ENCODE data around the gene FFAR3. TPM values are rescaled to one million over a fixed set of nuclear protein-coding genes. Genes with fewer than 3 reads are reported as not detected.

The FFAR3 gene
- total and polyA plus RNA-seq, 2 donors (not counting 1 experiment from before 2014, with no cell fraction given), result not detected

- no peak overlapping the region for H2AFZ ChIP-seq (ENCODE audit: low read length)
- H3K4me2 ChIP-seq (ENCODE audit: extremely low read depth, insufficient read depth, low read length), result no peak overlapping the region
- no peaks in the 10 kb centered on the region for H3K4me1 ChIP-seq (ENCODE audit: control insufficient read depth, extremely low read depth, insufficient read depth, low read length)
- H3K27me3 ChIP-seq (ENCODE audit: control insufficient read depth, insufficient read depth, low read length), result no peaks in the 10 kb centered on the region
- H3K9me3 ChIP-seq (ENCODE audit: control insufficient read depth, insufficient read depth, low read depth, low read length), result no peaks in the 10 kb centered on the region
- no peak overlapping the region for H3K27ac ChIP-seq (ENCODE audit: insufficient read depth, low read length)
- H4K20me1 ChIP-seq (ENCODE audit: control insufficient read depth, extremely low read depth, insufficient read depth, low read length), result no peaks in the 10 kb centered on the region
- H3K9ac ChIP-seq (ENCODE audit: insufficient read depth, low read length), result no peak overlapping the region
- H3K79me2 ChIP-seq (ENCODE audit: control insufficient read depth, insufficient read depth, low read length), result no peaks in the 10 kb centered on the region
- DNase-seq (ENCODE audit: low read depth in 2 of 2), result no peak
- no peak overlapping the region for H3K4me3 ChIP-seq (replicated peaks in 1 of 4; ENCODE audit: control extremely low read depth in 1 of 4, insufficient read depth in 1 of 4, low read depth in 3 of 4, low read length in 4 of 4)
- TF ChIP-seq CTCF (conservative IDR thresholded peaks at IDR 0.05 in 1 of 2, IDR thresholded peaks at IDR 0.05 in 1 of 2; ENCODE audit: low read depth in 1 of 2, low read length in 2 of 2), result no peak
- no peak for TF ChIP-seq EZH2 (IDR thresholded peaks at IDR 0.05; ENCODE audit: low read length, missing control alignments)
- no peaks in the 10 kb centered on the region for H3K36me3 ChIP-seq (ENCODE audit: control insufficient read depth, insufficient read depth, low read length)
These were observed 28.9 kb upstream of the FFAR3 start for GRCh38 chr19:35329323-35329722.

GRCh38 chr19:35330475-35330874 lies 27.8 kb upstream of the FFAR3 start:
- H3K4me3 ChIP-seq (replicated peaks in 1 of 4; ENCODE audit: control extremely low read depth in 1 of 4, insufficient read depth in 1 of 4, low read depth in 3 of 4, low read length in 4 of 4), result no peak overlapping the region
- H4K20me1 ChIP-seq (ENCODE audit: control insufficient read depth, extremely low read depth, insufficient read depth, low read length), result no peaks in the 10 kb centered on the region
- H3K9me3 ChIP-seq (ENCODE audit: control insufficient read depth, insufficient read depth, low read depth, low read length), result no peaks in the 10 kb centered on the region
- H3K4me2 ChIP-seq (ENCODE audit: extremely low read depth, insufficient read depth, low read length), result no peak overlapping the region
- TF ChIP-seq EZH2 (IDR thresholded peaks at IDR 0.05; ENCODE audit: low read length, missing control alignments) (no peak), CTCF (conservative IDR thresholded peaks at IDR 0.05 in 1 of 2, IDR thresholded peaks at IDR 0.05 in 1 of 2; ENCODE audit: low read depth in 1 of 2, low read length in 2 of 2) (no peak)
- H3K36me3 ChIP-seq (ENCODE audit: control insufficient read depth, insufficient read depth, low read length), result no peaks in the 10 kb centered on the region
- no peak overlapping the region for H3K9ac ChIP-seq (ENCODE audit: insufficient read depth, low read length)
- no peak overlapping the region for H3K27ac ChIP-seq (ENCODE audit: insufficient read depth, low read length)
- DNase-seq (ENCODE audit: low read depth in 2 of 2), result no peak
- H3K27me3 ChIP-seq (ENCODE audit: control insufficient read depth, insufficient read depth, low read length), result no peaks in the 10 kb centered on the region
- H3K4me1 ChIP-seq (ENCODE audit: control insufficient read depth, extremely low read depth, insufficient read depth, low read length), result no peaks in the 10 kb centered on the region
- no peaks in the 10 kb centered on the region for H3K79me2 ChIP-seq (ENCODE audit: control insufficient read depth, insufficient read depth, low read length)
- H2AFZ ChIP-seq (ENCODE audit: low read length), result no peak overlapping the region

- H3K79me2 ChIP-seq (ENCODE audit: control insufficient read depth, insufficient read depth, low read length), result no peaks in the 10 kb centered on the region
- H3K4me1 ChIP-seq (ENCODE audit: control insufficient read depth, extremely low read depth, insufficient read depth, low read length), result no peaks in the 10 kb centered on the region
- H3K9me3 ChIP-seq (ENCODE audit: control insufficient read depth, insufficient read depth, low read depth, low read length), result no peaks in the 10 kb centered on the region
- H3K36me3 ChIP-seq (ENCODE audit: control insufficient read depth, insufficient read depth, low read length), result no peaks in the 10 kb centered on the region
- TF ChIP-seq EZH2 (IDR thresholded peaks at IDR 0.05; ENCODE audit: low read length, missing control alignments) (no peak), CTCF (conservative IDR thresholded peaks at IDR 0.05 in 1 of 2, IDR thresholded peaks at IDR 0.05 in 1 of 2; ENCODE audit: low read depth in 1 of 2, low read length in 2 of 2) (no peak)
- H3K27me3 ChIP-seq (ENCODE audit: control insufficient read depth, insufficient read depth, low read length), result no peaks in the 10 kb centered on the region
- no peaks in the 10 kb centered on the region for H4K20me1 ChIP-seq (ENCODE audit: control insufficient read depth, extremely low read depth, insufficient read depth, low read length)
- no peak overlapping the region for H2AFZ ChIP-seq (ENCODE audit: low read length)
- no peak overlapping the region for H3K4me3 ChIP-seq (replicated peaks in 1 of 4; ENCODE audit: control extremely low read depth in 1 of 4, insufficient read depth in 1 of 4, low read depth in 3 of 4, low read length in 4 of 4)
- no peak overlapping the region for H3K9ac ChIP-seq (ENCODE audit: insufficient read depth, low read length)
- no peak for DNase-seq (ENCODE audit: low read depth in 2 of 2)
- no peak overlapping the region for H3K4me2 ChIP-seq (ENCODE audit: extremely low read depth, insufficient read depth, low read length)
- no peak overlapping the region for H3K27ac ChIP-seq (ENCODE audit: insufficient read depth, low read length)
These were observed 26.6 kb upstream of the FFAR3 start for GRCh38 chr19:35331551-35332214.
